ENCODE results near the gene TRIM3.

DNA sequence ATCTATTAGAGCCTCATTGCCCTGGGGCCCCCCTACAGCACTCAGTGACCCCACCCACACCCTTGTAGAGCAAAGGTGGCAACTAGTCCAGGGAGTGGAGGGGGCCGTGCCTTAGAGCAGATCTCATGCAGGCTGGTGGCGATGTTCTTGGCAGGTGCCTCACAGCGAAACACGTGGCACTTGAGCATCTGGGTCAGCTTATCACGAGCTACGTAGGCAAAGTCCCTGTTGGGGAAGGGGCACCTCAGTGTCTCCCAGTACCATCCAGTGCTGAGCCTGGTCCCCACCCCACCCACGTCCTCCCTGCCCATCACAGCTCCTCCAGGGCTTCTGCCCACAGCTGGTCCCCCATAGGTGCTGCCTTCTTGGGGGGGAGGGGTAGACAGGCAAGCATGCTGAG is 72.3 kb downstream of the TRIM3 start:
- TF ChIP-seq, protein P1, sequence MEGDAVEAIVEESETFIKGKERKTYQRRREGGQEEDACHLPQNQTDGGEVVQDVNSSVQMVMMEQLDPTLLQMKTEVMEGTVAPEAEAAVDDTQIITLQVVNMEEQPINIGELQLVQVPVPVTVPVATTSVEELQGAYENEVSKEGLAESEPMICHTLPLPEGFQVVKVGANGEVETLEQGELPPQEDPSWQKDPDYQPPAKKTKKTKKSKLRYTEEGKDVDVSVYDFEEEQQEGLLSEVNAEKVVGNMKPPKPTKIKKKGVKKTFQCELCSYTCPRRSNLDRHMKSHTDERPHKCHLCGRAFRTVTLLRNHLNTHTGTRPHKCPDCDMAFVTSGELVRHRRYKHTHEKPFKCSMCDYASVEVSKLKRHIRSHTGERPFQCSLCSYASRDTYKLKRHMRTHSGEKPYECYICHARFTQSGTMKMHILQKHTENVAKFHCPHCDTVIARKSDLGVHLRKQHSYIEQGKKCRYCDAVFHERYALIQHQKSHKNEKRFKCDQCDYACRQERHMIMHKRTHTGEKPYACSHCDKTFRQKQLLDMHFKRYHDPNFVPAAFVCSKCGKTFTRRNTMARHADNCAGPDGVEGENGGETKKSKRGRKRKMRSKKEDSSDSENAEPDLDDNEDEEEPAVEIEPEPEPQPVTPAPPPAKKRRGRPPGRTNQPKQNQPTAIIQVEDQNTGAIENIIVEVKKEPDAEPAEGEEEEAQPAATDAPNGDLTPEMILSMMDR (IDR thresholded peaks at IDR 0.05) = no peak
- TF ChIP-seq POLR2A (IDR thresholded peaks at IDR 0.05) (no peak), POLR2AphosphoS5 (IDR thresholded peaks at IDR 0.05) (no peak)

Data from prostate gland (tissue), 2 donors.